K562 (cell line): ENCODE results near the gene SLC9C2. TPM values are rescaled to one million over a fixed set of nuclear protein-coding genes. Genes with fewer than 3 reads are reported as not detected.

ENCODE experiments used
- BRD9 ChIP-seq: fragments of 450-650 bp; IDR thresholded peaks from 2 replicates; pipeline ENCODE4 v1.6.1; 2018; ENCODE audit warnings: low read depth; ENCODE audit not compliant: partially characterized antibody
- C11orf30 ChIP-seq: fragments of 450-650 bp; IDR thresholded peaks from 2 replicates; pipeline ENCODE4 v1.6.1; 2016; ENCODE audit warnings: low read depth, mild to moderate bottlenecking
- CHCHD3 ChIP-seq: fragments of 250-450 bp; sonication (Bioruptor Pico); IDR thresholded peaks from 2 replicates; pipeline ENCODE4 v2.1.2; 2022; ENCODE audit warnings: mild to moderate bottlenecking
- IFI16 ChIP-seq: fragments of 250-450 bp; sonication (Bioruptor Pico); IDR thresholded peaks from 2 replicates; pipeline ENCODE4 v2.1.2; 2022; ENCODE audit warnings: mild to moderate bottlenecking, inconsistent platforms
- KLF6 ChIP-seq: fragments of 250-450 bp; sonication (Bioruptor Pico); IDR thresholded peaks from 2 replicates; pipeline ENCODE4 v1.4.0; 2020; ENCODE audit warnings: mild to moderate bottlenecking, moderate library complexity, borderline replicate concordance
- REST ChIP-seq, 2 experiments: fragments of 450-650 bp; formaldehyde crosslinking in 1 of 2; IDR thresholded peaks; 2 replicates each; pipeline versions ENCODE4 v1.4.0 to v1.6.1; 2014 to 2020; ENCODE audit warnings: mild to moderate bottlenecking in 2 of 2, borderline replicate concordance in 1 of 2, low read depth in 1 of 2
- TAF7 ChIP-seq: fragments of 450-650 bp; IDR thresholded peaks from 2 replicates; pipeline ENCODE4 v1.6.1; 2016; ENCODE audit warnings: missing genetic modification characterization, missing compliant biosample characterization
- VEZF1 ChIP-seq: fragments of 200-800 bp; sonication (Bioruptor generic); IDR thresholded peaks from 2 replicates; pipeline ENCODE4 v1.6.1; 2017; ENCODE audit warnings: missing genetic modification characterization, missing compliant biosample characterization
- ZKSCAN3 ChIP-seq: fragments of 250-450 bp; sonication (Bioruptor Pico); IDR thresholded peaks from 2 replicates; pipeline ENCODE4 v1.4.0; 2020
- ZNF184 ChIP-seq: sonication (generic); formaldehyde crosslinking; IDR thresholded peaks from 2 replicates; pipeline ENCODE4 v1.5.0; 2020; ENCODE audit warnings: missing genetic modification reagents
- ZNF76 ChIP-seq: fragments of 250-450 bp; sonication (Bioruptor Pico); IDR thresholded peaks from 2 replicates; pipeline ENCODE4 v1.4.0; 2020; ENCODE audit warnings: mild to moderate bottlenecking, moderate library complexity, borderline replicate concordance
- polyA plus RNA-seq, 8 experiments: library from polyadenylated mRNA; depleted of rRNA in 4 of 8; stranded (reverse) in 5 of 8; unstranded in 3 of 8; fragments of >200 nt; fragmentation: Nextera tagmentation in 2 of 8; fragmentation: Illumina TruSeq in 1 of 8; extraction: Ambion mirVana in 2 of 8; extraction: Trizol in 1 of 8; gene quantifications; 2 replicates each; pipeline versions ENCODE4 v1.2.1 to v1.2.3, GENCODE V29; 2011 to 2014; ENCODE audit warnings: inconsistent platforms in 1 of 8, missing spikeins in 1 of 8
- total RNA-seq, 7 experiments: library from RNA; depleted of rRNA in 6 of 7; stranded (reverse); fragments of >200 nt in 6 of 7; fragmentation: Illumina TruSeq in 2 of 7; extraction: Trizol in 2 of 7; gene quantifications; 2 replicates each; pipeline versions ENCODE4 v1.2.1 to v1.2.3, GENCODE V29; 2011 to 2021; ENCODE audit warnings: low replicate concordance in 1 of 7
- TF ChIP-seq, protein P1 (sequence below), 3 experiments: fragments of 200-800 bp in 1 of 3; fragments of 250-450 bp in 1 of 3; fragments of 450-650 bp in 1 of 3; sonication (Bioruptor Pico) in 1 of 3; sonication (Bioruptor generic) in 1 of 3; formaldehyde crosslinking in 1 of 3; IDR thresholded peaks; 2 replicates each; pipeline versions ENCODE4 v1.6.1 to v1.8.0; 2016 to 2022; ENCODE audit warnings: mild to moderate bottlenecking in 2 of 3, missing genetic modification characterization in 2 of 3, missing compliant biosample characterization in 1 of 3, moderate library complexity in 1 of 3

SLC9C2 gene
- total and polyA plus RNA-seq, 9 of the 15 experiments (the other 6 are each of a cell fraction or from before 2014, with no cell fraction given), result 0.11 to 0.22 (median 0.15) TPM; not detected in 5

GRCh38 chr1:173474097-173474779, 128.6 kb downstream of the SLC9C2 start (continued):
- peak; percentile 19; the same call in 1 of the 2 replicates for TF ChIP-seq VEZF1
- peak; percentile 62; the same call in 1 of the 2 replicates for TF ChIP-seq TAF7 (tag)
- TF ChIP-seq KLF6 (CRISPR knock-in tag), result peak; percentile 83; the same call in 1 of the 2 replicates
- TF ChIP-seq REST (IDR thresholded peaks at IDR 0.05; ENCODE audit: borderline replicate concordance), result no peak
- peak; percentile 42; the same call in 1 of the 2 replicates for TF ChIP-seq REST (CRISPR knock-in tag; IDR thresholded peaks at IDR 0.05; ENCODE audit: low read depth)
- 0 out of 2 replicates have a peak, but pooled peaks have one; percentile 42 for TF ChIP-seq ZKSCAN3 (CRISPR knock-in tag)
- no peak for TF ChIP-seq BRD9
- peak; percentile 64; the same call in 1 of the 2 replicates for TF ChIP-seq ZNF76 (CRISPR knock-in tag)
- TF ChIP-seq ZNF184 (CRISPR knock-in tag), result no peak
- peak; percentile 40; the same call in 1 of the 2 replicates for TF ChIP-seq C11orf30
- 0 out of 2 replicates have a peak, but pooled peaks have one; percentile 23 for TF ChIP-seq IFI16 (CRISPR knock-in tag)
- TF ChIP-seq CHCHD3 (CRISPR knock-in tag), result no peak
- TF ChIP-seq, protein P1, sequence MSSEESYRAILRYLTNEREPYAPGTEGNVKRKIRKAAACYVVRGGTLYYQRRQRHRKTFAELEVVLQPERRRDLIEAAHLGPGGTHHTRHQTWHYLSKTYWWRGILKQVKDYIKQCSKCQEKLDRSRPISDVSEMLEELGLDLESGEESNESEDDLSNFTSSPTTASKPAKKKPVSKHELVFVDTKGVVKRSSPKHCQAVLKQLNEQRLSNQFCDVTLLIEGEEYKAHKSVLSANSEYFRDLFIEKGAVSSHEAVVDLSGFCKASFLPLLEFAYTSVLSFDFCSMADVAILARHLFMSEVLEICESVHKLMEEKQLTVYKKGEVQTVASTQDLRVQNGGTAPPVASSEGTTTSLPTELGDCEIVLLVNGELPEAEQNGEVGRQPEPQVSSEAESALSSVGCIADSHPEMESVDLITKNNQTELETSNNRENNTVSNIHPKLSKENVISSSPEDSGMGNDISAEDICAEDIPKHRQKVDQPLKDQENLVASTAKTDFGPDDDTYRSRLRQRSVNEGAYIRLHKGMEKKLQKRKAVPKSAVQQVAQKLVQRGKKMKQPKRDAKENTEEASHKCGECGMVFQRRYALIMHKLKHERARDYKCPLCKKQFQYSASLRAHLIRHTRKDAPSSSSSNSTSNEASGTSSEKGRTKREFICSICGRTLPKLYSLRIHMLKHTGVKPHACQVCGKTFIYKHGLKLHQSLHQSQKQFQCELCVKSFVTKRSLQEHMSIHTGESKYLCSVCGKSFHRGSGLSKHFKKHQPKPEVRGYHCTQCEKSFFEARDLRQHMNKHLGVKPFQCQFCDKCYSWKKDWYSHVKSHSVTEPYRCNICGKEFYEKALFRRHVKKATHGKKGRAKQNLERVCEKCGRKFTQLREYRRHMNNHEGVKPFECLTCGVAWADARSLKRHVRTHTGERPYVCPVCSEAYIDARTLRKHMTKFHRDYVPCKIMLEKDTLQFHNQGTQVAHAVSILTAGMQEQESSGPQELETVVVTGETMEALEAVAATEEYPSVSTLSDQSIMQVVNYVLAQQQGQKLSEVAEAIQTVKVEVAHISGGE (CRISPR knock-in tag; IDR thresholded peaks at IDR 0.05), result peak in 1 of 3 experiments; percentile 67; a peak in 2 of 6 replicates
